ENCODE results near the gene CAPZA1. TPM values are rescaled to one million over a fixed set of nuclear protein-coding genes. Genes with fewer than 3 reads are reported as not detected.

Gene CAPZA1
- total RNA-seq, 2 donors from 2014 or later: 87.4 to 104 TPM

DNA sequence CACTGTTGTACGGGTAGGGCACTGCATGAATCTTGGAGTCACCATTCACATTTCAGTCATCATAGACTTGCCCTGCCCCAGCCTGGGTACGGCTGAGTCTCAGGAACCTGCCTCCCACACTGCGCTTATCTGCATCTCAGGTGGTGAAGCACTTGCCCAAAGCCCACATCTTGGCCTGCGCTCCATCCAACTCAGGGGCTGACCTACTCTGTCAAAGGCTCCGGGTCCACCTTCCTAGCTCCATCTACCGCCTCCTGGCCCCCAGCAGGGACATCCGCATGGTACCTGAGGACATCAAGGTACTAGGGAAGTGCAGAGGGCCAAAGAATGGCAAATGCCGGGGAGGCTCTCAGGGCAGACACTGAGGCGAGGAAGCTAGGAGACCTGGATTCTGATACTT is 75.6 kb downstream of the CAPZA1 start:
- Histone ChIP-seq H3K9me3 (no peaks in the 10 kb centered on the region), H3K36me3 (peaks cover 0 to 18% of the 10 kb centered on the region in 2 donors), H3K4me3 (no peak overlapping the region), H3K27ac (no peak overlapping the region), H3K27me3 (replicated peaks; ENCODE audit: insufficient read depth) (no peaks in the 10 kb centered on the region), H3K4me1 (replicated peaks) (peaks cover 22% of the 10 kb centered on the region)
- no peak for DNase-seq (ENCODE audit: low spot score)
- TF ChIP-seq POLR2AphosphoS5 (IDR thresholded peaks at IDR 0.05): no peak
- TF ChIP-seq, protein P1, sequence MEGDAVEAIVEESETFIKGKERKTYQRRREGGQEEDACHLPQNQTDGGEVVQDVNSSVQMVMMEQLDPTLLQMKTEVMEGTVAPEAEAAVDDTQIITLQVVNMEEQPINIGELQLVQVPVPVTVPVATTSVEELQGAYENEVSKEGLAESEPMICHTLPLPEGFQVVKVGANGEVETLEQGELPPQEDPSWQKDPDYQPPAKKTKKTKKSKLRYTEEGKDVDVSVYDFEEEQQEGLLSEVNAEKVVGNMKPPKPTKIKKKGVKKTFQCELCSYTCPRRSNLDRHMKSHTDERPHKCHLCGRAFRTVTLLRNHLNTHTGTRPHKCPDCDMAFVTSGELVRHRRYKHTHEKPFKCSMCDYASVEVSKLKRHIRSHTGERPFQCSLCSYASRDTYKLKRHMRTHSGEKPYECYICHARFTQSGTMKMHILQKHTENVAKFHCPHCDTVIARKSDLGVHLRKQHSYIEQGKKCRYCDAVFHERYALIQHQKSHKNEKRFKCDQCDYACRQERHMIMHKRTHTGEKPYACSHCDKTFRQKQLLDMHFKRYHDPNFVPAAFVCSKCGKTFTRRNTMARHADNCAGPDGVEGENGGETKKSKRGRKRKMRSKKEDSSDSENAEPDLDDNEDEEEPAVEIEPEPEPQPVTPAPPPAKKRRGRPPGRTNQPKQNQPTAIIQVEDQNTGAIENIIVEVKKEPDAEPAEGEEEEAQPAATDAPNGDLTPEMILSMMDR (IDR thresholded peaks at IDR 0.05): no peak
- no peak for TF ChIP-seq POLR2A (IDR thresholded peaks at IDR 0.05)
- 93% methylated on average over 9 of the region's 9 CpGs for WGBS
- intact Hi-C loops (cut with DNase I): no loop called here

DNA sequence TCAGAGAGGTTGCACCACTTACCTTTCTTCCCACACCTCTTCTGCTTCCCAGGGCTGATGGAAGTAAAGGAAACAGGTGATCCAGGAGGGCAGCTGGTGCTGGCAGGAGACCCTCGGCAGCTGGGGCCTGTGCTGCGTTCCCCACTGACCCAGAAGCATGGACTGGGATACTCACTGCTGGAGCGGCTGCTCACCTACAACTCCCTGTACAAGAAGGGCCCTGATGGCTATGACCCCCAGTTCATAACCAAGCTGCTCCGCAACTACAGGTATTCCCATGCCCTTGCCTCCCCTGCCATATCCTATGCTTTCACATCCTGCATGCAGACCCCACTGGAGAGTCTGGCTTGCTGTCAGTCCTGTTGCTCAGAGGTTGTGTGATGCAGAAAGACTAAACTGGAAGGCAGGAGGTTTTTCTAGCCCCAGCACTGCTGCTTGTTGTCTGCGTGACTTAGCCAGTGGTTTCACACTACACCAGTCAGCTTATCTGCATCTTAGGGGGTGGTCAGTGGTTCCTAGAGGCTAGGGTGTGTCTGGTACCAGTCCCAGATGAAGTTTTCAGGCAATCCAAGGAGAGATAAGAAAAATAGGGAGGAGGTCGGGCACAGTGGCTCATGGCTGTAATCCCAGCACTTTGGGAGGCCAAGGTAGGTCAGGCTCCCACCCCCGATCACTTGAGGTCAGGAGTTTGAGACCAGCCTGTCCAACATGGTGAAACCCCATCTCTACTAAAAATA is 77.1 kb downstream of the CAPZA1 start:
- Histone ChIP-seq H3K4me1 (replicated peaks) (peaks cover 36% of the 10 kb centered on the region), H3K27ac (no peak overlapping the region), H3K4me3 (no peak overlapping the region), H3K27me3 (replicated peaks; ENCODE audit: insufficient read depth) (no peaks in the 10 kb centered on the region), H3K9me3 (no peaks in the 10 kb centered on the region), H3K36me3 (peaks cover 0 to 18% of the 10 kb centered on the region in 2 donors)
- DNase-seq (ENCODE audit: low spot score): no peak
- intact Hi-C loops (cut with DNase I): no loop called here
- TF ChIP-seq POLR2A (IDR thresholded peaks at IDR 0.05) (no peak), POLR2AphosphoS5 (IDR thresholded peaks at IDR 0.05) (no peak)
- TF ChIP-seq, protein P1 (IDR thresholded peaks at IDR 0.05): no peak
- WGBS: 93% methylated on average over 7 of the region's 7 CpGs

DNA sequence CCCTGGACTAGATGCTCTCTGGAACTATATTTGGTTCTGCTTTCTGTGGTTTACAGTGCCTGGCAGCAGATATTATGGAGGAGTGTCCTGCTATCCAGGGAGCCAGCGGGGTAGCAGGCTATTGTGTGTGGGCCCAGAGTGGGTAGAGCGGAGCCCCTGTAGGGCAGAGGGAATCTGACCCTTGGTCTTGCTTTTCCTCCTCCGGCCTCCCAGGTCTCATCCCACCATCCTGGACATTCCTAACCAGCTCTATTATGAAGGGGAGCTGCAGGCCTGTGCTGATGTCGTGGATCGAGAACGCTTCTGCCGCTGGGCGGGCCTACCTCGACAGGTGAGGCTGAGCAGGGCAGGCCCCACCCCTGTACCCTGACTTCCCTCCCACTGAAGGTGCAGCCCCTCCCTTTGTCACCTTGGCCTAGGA is 78.2 kb downstream of the CAPZA1 start:
- DNase-seq (ENCODE audit: low spot score): no peak
- Histone ChIP-seq H3K4me3 (no peak overlapping the region), H3K36me3 (peaks cover 0 to 18% of the 10 kb centered on the region in 2 donors), H3K27ac (peak overlapping the region; percentile 86 to 98), H3K9me3 (no peaks in the 10 kb centered on the region), H3K4me1 (replicated peaks) (peaks cover 47% of the 10 kb centered on the region), H3K27me3 (replicated peaks; ENCODE audit: insufficient read depth) (no peaks in the 10 kb centered on the region)
- intact Hi-C loops (cut with DNase I): loop anchor here (2.0 kb wide), 1 partner anchor 23 kb away; the partner anchor contains the start of gene MOV10
- WGBS: 87% methylated on average over 9 of the region's 9 CpGs
- TF ChIP-seq POLR2AphosphoS5 (IDR thresholded peaks at IDR 0.05) (no peak), POLR2A (IDR thresholded peaks at IDR 0.05) (no peak)
- TF ChIP-seq, protein P1 (IDR thresholded peaks at IDR 0.05): no peak

DNA sequence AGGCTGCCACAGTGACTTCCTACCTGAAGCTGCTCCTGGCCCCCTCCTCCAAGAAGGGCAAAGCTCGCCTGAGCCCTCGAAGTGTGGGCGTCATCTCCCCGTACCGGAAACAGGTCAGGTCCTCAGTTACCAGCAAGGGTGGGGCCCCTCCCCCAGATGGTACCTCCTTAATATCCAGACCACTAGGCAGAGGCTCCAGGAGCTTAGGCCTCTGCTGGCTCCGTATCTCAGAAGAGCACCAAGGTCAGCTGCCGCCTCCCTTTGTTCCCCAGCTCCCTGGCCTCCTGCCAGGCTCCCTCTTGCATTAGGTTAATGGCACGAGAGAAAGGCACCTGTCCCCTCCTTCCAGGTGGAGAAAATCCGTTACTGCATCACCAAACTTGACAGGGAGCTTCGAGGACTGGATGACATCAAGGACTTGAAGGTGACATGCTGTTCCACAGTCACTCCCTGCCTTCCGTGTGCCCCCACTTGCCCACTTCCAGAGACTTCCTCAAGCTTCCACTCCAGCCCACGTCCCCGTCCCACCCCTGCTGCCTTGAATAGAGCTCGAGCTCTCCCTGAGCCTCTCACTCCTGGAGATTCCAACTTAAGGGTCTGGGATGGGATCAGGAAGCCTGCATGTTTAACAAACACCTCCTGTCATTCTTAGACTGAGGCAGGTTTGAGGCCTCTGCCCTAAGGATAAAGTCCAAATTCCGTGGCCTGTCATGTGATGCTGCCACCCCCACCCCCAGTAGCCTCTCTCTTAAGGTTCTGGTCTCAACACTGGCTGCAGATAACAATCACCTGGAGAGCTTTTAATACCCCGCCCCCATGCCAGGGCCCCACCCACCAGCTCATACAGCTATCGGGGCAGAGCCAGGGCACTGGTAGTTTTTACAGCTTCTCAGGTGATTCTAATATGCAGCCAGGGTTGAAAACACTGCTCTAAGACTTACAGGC is 79.0 kb downstream of the CAPZA1 start:
- H3K9me3 ChIP-seq: no peaks in the 10 kb centered on the region
- intact Hi-C loops (cut with DNase I): loop anchor here (2.0 kb wide), 1 partner anchor 24 kb away; the partner anchor contains the start of gene MOV10
- no peak overlapping the region for H3K4me3 ChIP-seq
- peak; percentile 80 for DNase-seq (ENCODE audit: low spot score)
- H3K36me3 ChIP-seq: peaks cover 0 to 18% of the 10 kb centered on the region in 2 donors
- H3K27me3 ChIP-seq (replicated peaks; ENCODE audit: insufficient read depth): no peaks in the 10 kb centered on the region
- 53% methylated on average over 16 of the region's 17 CpGs for WGBS
- H3K27ac ChIP-seq: peak overlapping the region; percentile 86 to 98
- H3K4me1 ChIP-seq (replicated peaks): peaks cover 49% of the 10 kb centered on the region
- TF ChIP-seq POLR2A (IDR thresholded peaks at IDR 0.05) (no peak), POLR2AphosphoS5 (IDR thresholded peaks at IDR 0.05) (peak; percentile 49)
